Activated naive CD8-positive, alpha-beta T cell treated with anti-CD3 and anti-CD28 coated beads, Interleukin-2, amount 50 U/mL, for 24 hours (primary cell): ENCODE data around the gene GRK7.
"Not testable (repeated sequence)": the region's sequence is repeated elsewhere in the genome, so short reads cannot be mapped to it uniquely, and the experiment has no call there.

Experiments
- ATAC-seq: fragments of 150-1000 bp; cut with Tn5 transposase; one replicate; pipeline ENCODE4 v1.10.0; 2021
- DNase-seq: peaks from one replicate; pipeline ENCODE4 v3.0.0; 2021
- H3K27ac Mint-ChIP-seq: one replicate; pipeline ENCODE4 v1.8.0; 2021; ENCODE audit warnings: mild to moderate bottlenecking, mixed read lengths
- H3K27me3 Mint-ChIP-seq: one replicate; pipeline ENCODE4 v1.8.0; 2021; ENCODE audit warnings: mixed read lengths
- H3K36me3 Mint-ChIP-seq: one replicate; pipeline ENCODE4 v1.8.0; 2021; ENCODE audit warnings: low read depth, mixed read lengths
- H3K4me1 Mint-ChIP-seq: one replicate; pipeline ENCODE4 v1.8.0; 2021; ENCODE audit warnings: mixed read lengths
- H3K4me3 Mint-ChIP-seq: one replicate; pipeline ENCODE4 v1.8.0; 2021; ENCODE audit warnings: mild to moderate bottlenecking, moderate library complexity, mixed read lengths
- H3K9me3 Mint-ChIP-seq: one replicate; pipeline ENCODE4 v1.8.0; 2021; ENCODE audit warnings: mixed read lengths

GRK7 gene

GRCh38 chr3:141776376-141776775 is 13.2 kb downstream of the GRK7 start:
- no peak for ATAC-seq
- no peak overlapping the region for H3K4me3 Mint-ChIP-seq
- no peaks in the 10 kb centered on the region for H3K36me3 Mint-ChIP-seq
- no peak for DNase-seq
- H3K27ac Mint-ChIP-seq = no peak overlapping the region
- H3K9me3 Mint-ChIP-seq = peaks cover 3% of the 10 kb centered on the region
- no peaks in the 10 kb centered on the region for H3K27me3 Mint-ChIP-seq
- no peaks in the 10 kb centered on the region for H3K4me1 Mint-ChIP-seq

GRCh38 chr3:141776885-141777284 is 13.7 kb downstream of the GRK7 start:
- no peaks in the 10 kb centered on the region for H3K4me1 Mint-ChIP-seq
- H3K27ac Mint-ChIP-seq = no peak overlapping the region
- H3K27me3 Mint-ChIP-seq = no peaks in the 10 kb centered on the region
- H3K4me3 Mint-ChIP-seq = no peak overlapping the region
- H3K9me3 Mint-ChIP-seq = peaks cover 3% of the 10 kb centered on the region
- H3K36me3 Mint-ChIP-seq = no peaks in the 10 kb centered on the region
- DNase-seq (no peak), ATAC-seq (no peak)

GRCh38 chr3:141777957-141778813 is 15.0 kb downstream of the GRK7 start:
- no peak overlapping the region for H3K27ac Mint-ChIP-seq
- no peaks in the 10 kb centered on the region for H3K27me3 Mint-ChIP-seq
- H3K9me3 Mint-ChIP-seq = peaks cover 3% of the 10 kb centered on the region
- DNase-seq = no peak
- H3K36me3 Mint-ChIP-seq = no peaks in the 10 kb centered on the region
- no peaks in the 10 kb centered on the region for H3K4me1 Mint-ChIP-seq
- ATAC-seq = no peak
- no peak overlapping the region for H3K4me3 Mint-ChIP-seq

GRCh38 chr3:141779667-141780066 is 16.5 kb downstream of the GRK7 start:
- no peak overlapping the region for H3K27ac Mint-ChIP-seq

GRCh38 chr3:141782386-141782932 is 19.3 kb downstream of the GRK7 start:
- no peak for ATAC-seq
- no peak overlapping the region for H3K27ac Mint-ChIP-seq

More at GRCh38 chr3:141779667-141780066, 16.5 kb downstream of the GRK7 start:
- Mint-ChIP-seq H3K4me1 (no peaks in the 10 kb centered on the region), H3K27me3 (no peaks in the 10 kb centered on the region), H3K4me3 (no peak overlapping the region), H3K9me3 (peaks cover 3% of the 10 kb centered on the region), H3K36me3 (no peaks in the 10 kb centered on the region)
- no peak for ATAC-seq
- DNase-seq = no peak

GRCh38 chr3:141783632-141784031 is 20.4 kb downstream of the GRK7 start:
- Mint-ChIP-seq H3K27me3 (no peaks in the 10 kb centered on the region), H3K4me3 (no peak overlapping the region)

More at GRCh38 chr3:141782386-141782932, 19.3 kb downstream of the GRK7 start:
- H3K9me3 Mint-ChIP-seq = peaks cover 3% of the 10 kb centered on the region
- no peaks in the 10 kb centered on the region for H3K4me1 Mint-ChIP-seq
- H3K4me3 Mint-ChIP-seq = no peak overlapping the region
- no peaks in the 10 kb centered on the region for H3K27me3 Mint-ChIP-seq
- H3K36me3 Mint-ChIP-seq = no peaks in the 10 kb centered on the region
- no peak for DNase-seq

GRCh38 chr3:141784096-141784495 is 20.9 kb downstream of the GRK7 start:
- Mint-ChIP-seq H3K4me1 (no peaks in the 10 kb centered on the region), H3K27ac (no peak overlapping the region), H3K4me3 (no peak overlapping the region), H3K9me3 (peaks cover 3% of the 10 kb centered on the region), H3K27me3 (no peaks in the 10 kb centered on the region), H3K36me3 (no peaks in the 10 kb centered on the region)
- ATAC-seq = no peak
- DNase-seq = no peak

More at GRCh38 chr3:141783632-141784031, 20.4 kb downstream of the GRK7 start:
- H3K27ac Mint-ChIP-seq = no peak overlapping the region
- H3K9me3 Mint-ChIP-seq = peaks cover 3% of the 10 kb centered on the region
- H3K36me3 Mint-ChIP-seq = no peaks in the 10 kb centered on the region
- ATAC-seq (no peak), DNase-seq (no peak)
- H3K4me1 Mint-ChIP-seq = no peaks in the 10 kb centered on the region

- Mint-ChIP-seq H3K9me3 (peaks cover 2% of the 10 kb centered on the region), H3K27ac (no peak overlapping the region), H3K36me3 (no peaks in the 10 kb centered on the region), H3K4me1 (no peaks in the 10 kb centered on the region), H3K27me3 (no peaks in the 10 kb centered on the region), H3K4me3 (no peak overlapping the region)
- DNase-seq (no peak), ATAC-seq (no peak)
These were observed 21.3 kb downstream of the GRK7 start for GRCh38 chr3:141784531-141784930.

GRCh38 chr3:141788149-141788548 is 24.9 kb downstream of the GRK7 start:
- no peak overlapping the region for H3K4me3 Mint-ChIP-seq
- H3K9me3 Mint-ChIP-seq = no peaks in the 10 kb centered on the region
- no peaks in the 10 kb centered on the region for H3K36me3 Mint-ChIP-seq
- no peaks in the 10 kb centered on the region for H3K4me1 Mint-ChIP-seq
- H3K27ac Mint-ChIP-seq = no peak overlapping the region
- DNase-seq (no peak), ATAC-seq (no peak)
- H3K27me3 Mint-ChIP-seq = no peaks in the 10 kb centered on the region

- not testable (repeated sequence) for H3K4me1 Mint-ChIP-seq, H3K27ac Mint-ChIP-seq
These were observed 25.5 kb downstream of the GRK7 start for GRCh38 chr3:141788750-141789149.

GRCh38 chr3:141789281-141789680 is 26.1 kb downstream of the GRK7 start:
- H3K4me3 Mint-ChIP-seq = no peak overlapping the region
- DNase-seq (no peak), ATAC-seq (no peak)
- H3K9me3 Mint-ChIP-seq = no peaks in the 10 kb centered on the region
- H3K27ac Mint-ChIP-seq = no peak overlapping the region
- no peaks in the 10 kb centered on the region for H3K27me3 Mint-ChIP-seq
- no peaks in the 10 kb centered on the region for H3K36me3 Mint-ChIP-seq
- H3K4me1 Mint-ChIP-seq = peaks cover 6% of the 10 kb centered on the region

More at GRCh38 chr3:141788750-141789149, 25.5 kb downstream of the GRK7 start:
- not testable (repeated sequence) for ATAC-seq, DNase-seq, H3K4me3 Mint-ChIP-seq, H3K27me3 Mint-ChIP-seq, H3K9me3 Mint-ChIP-seq, H3K36me3 Mint-ChIP-seq

GRCh38 chr3:141790171-141790570 is 27.0 kb downstream of the GRK7 start:
- Mint-ChIP-seq H3K9me3 (no peaks in the 10 kb centered on the region), H3K27me3 (no peaks in the 10 kb centered on the region), H3K27ac (no peak overlapping the region), H3K36me3 (no peaks in the 10 kb centered on the region), H3K4me3 (no peak overlapping the region), H3K4me1 (peaks cover 14% of the 10 kb centered on the region)
- no peak for DNase-seq
- no peak for ATAC-seq

- ATAC-seq = no peak
- Mint-ChIP-seq H3K36me3 (no peaks in the 10 kb centered on the region), H3K4me3 (no peak overlapping the region), H3K9me3 (no peaks in the 10 kb centered on the region), H3K27me3 (no peaks in the 10 kb centered on the region), H3K4me1 (peaks cover 37% of the 10 kb centered on the region), H3K27ac (no peak overlapping the region)
- no peak for DNase-seq
These were observed 29.3 kb downstream of the GRK7 start for GRCh38 chr3:141792495-141792894.

GRCh38 chr3:141793476-141794260 is 30.5 kb downstream of the GRK7 start:
- no peak overlapping the region for H3K4me3 Mint-ChIP-seq
- ATAC-seq = no peak
- H3K27ac Mint-ChIP-seq = no peak overlapping the region
- H3K36me3 Mint-ChIP-seq = no peaks in the 10 kb centered on the region
- no peaks in the 10 kb centered on the region for H3K9me3 Mint-ChIP-seq
- no peak for DNase-seq
- H3K4me1 Mint-ChIP-seq = peaks cover 48% of the 10 kb centered on the region
- no peaks in the 10 kb centered on the region for H3K27me3 Mint-ChIP-seq

- H3K36me3 Mint-ChIP-seq = no peaks in the 10 kb centered on the region
- H3K4me3 Mint-ChIP-seq = no peak overlapping the region
- H3K4me1 Mint-ChIP-seq = peaks cover 54% of the 10 kb centered on the region
- peak; percentile 29 for DNase-seq
- no peak overlapping the region for H3K27ac Mint-ChIP-seq
- H3K9me3 Mint-ChIP-seq = no peaks in the 10 kb centered on the region
- ATAC-seq = peak; percentile 11
- no peaks in the 10 kb centered on the region for H3K27me3 Mint-ChIP-seq
These were observed 32.1 kb downstream of the GRK7 start for GRCh38 chr3:141795276-141795675.
